IPS-18a (cell line): Measurements from ENCODE around the gene PRSS33.

ENCODE experiments used
- H3K27ac ChIP-seq: one replicate; pipeline ENCODE4 v1.5.1; 2013; ENCODE audit warnings: low read length
- H3K27me3 ChIP-seq: one replicate; pipeline ENCODE4 v1.6.1; 2013; ENCODE audit warnings: mild to moderate bottlenecking, low read length; ENCODE audit not compliant: control insufficient read depth, insufficient read depth
- H3K36me3 ChIP-seq: one replicate; pipeline ENCODE4 v1.6.1; 2013; ENCODE audit warnings: low read depth, low read length; ENCODE audit not compliant: control insufficient read depth
- H3K4me1 ChIP-seq: one replicate; pipeline ENCODE4 v1.6.1; 2013; ENCODE audit warnings: low read depth, low read length; ENCODE audit not compliant: control insufficient read depth
- H3K4me3 ChIP-seq: one replicate; pipeline ENCODE4 v1.5.1; 2013; ENCODE audit warnings: low read length
- H3K9ac ChIP-seq: one replicate; pipeline ENCODE4 v1.6.1; 2013; ENCODE audit warnings: mild to moderate bottlenecking, low read length, moderate library complexity
- H3K9me3 ChIP-seq: one replicate; pipeline ENCODE4 v1.6.1; 2013; ENCODE audit warnings: low read depth, low read length; ENCODE audit not compliant: control insufficient read depth

The PRSS33 gene

DNA sequence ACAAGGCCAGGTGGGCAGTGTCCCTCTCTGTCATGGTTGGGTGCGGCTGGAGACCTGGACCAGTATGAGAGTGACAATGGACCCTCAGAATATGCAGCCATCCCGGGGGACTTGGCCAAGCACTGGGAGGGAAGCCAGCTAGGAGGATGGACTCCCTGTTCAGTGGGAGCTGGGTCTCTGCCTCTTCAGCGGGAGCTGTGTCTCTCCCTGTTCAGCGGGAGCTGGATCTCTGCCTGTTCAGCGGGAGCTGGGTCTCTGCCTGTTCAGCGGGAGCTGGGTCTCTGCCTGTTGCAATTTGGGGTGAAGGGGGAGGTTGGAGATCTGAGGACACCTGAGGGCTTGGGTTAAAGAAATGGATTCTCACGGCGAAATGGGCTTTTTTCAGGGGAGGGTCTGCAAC is 3.8 kb upstream of the PRSS33 start:
- Histone ChIP-seq H3K36me3 (no peaks in the 10 kb centered on the region), H3K27ac (no peak overlapping the region), H3K9me3 (no peaks in the 10 kb centered on the region), H3K27me3 (no peaks in the 10 kb centered on the region), H3K4me1 (no peaks in the 10 kb centered on the region), H3K4me3 (no peak overlapping the region), H3K9ac (no peak overlapping the region)

DNA sequence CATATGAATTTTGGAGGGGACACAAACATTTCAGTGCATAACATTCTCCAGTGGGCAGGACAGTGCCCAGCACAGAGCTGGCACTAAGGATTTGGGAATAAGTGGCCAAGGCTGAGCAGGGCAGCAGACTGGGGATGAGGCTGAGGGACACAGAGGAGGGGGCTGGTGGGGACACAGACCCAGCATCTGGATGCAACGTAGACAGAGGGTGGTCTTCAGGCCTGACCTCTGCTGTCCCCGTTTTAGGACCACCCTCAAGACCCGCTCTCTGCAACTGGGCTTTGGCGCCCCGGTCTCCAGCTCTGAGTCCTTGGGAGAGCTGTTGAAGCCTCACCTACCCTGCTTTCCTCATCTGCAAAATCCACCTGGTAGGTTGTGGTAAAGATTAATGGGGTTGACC is 3.3 kb upstream of the PRSS33 start:
- Histone ChIP-seq H3K9ac (no peak overlapping the region), H3K27me3 (no peaks in the 10 kb centered on the region), H3K4me3 (no peak overlapping the region)

GRCh38 chr16:2787961-2788360 is 601 bp upstream of the PRSS33 start:
- Histone ChIP-seq H3K27me3 (no peaks in the 10 kb centered on the region), H3K36me3 (no peaks in the 10 kb centered on the region), H3K4me1 (no peaks in the 10 kb centered on the region), H3K27ac (no peak overlapping the region), H3K9me3 (no peaks in the 10 kb centered on the region), H3K9ac (no peak overlapping the region), H3K4me3 (no peak overlapping the region)

More for the DNA sequence above, 3.3 kb upstream of the PRSS33 start:
- Histone ChIP-seq H3K9me3 (no peaks in the 10 kb centered on the region), H3K36me3 (no peaks in the 10 kb centered on the region), H3K27ac (no peak overlapping the region), H3K4me1 (no peaks in the 10 kb centered on the region)

- H3K4me1 ChIP-seq = no peaks in the 10 kb centered on the region
- no peak overlapping the region for H3K4me3 ChIP-seq
- no peaks in the 10 kb centered on the region for H3K27me3 ChIP-seq
- H3K9ac ChIP-seq = no peak overlapping the region
- no peaks in the 10 kb centered on the region for H3K9me3 ChIP-seq
- no peak overlapping the region for H3K27ac ChIP-seq
- H3K36me3 ChIP-seq = no peaks in the 10 kb centered on the region
Measured at GRCh38 chr16:2786826-2787151, 571 bp downstream of the PRSS33 start.

DNA sequence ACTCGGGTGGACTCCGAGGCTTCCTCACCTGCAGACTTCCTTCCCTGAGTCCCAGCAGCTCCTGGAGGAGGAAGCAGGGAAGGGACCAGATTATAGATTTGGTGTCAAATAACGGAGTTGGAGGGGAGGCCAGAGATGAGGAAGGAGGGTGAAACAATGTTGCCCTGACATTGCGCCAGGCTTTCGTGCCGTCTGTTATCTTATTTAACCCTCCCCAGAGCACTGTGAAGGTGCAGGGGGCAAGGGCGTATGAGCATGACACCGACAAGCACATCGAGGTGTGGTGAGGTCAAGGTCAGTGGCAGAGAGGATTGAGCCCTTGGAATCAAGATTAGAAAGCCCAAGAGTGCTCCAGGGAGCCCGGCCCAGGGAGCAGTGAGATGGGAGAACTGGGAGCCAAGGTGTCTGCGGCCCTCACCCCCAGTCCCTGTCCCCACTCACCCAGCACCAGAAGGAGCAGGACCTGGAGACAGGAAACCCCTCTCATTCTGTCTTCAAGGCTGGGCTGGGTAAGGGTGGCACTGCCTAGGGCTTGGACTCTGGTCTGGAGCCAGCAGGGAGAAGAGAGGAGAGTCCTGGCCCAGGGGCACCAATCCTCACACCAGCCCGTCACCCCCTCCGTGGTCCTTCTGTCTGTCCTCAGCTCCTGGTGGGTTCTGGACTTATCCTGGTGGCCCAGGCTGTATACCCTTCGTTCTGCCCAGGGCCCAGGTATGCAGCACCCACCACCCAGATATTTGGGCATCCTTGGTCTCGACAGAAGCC is 1.1 kb downstream of the PRSS33 start:
- Histone ChIP-seq H3K4me1 (no peaks in the 10 kb centered on the region), H3K27ac (no peak overlapping the region), H3K9ac (no peak overlapping the region), H3K36me3 (no peaks in the 10 kb centered on the region), H3K27me3 (no peaks in the 10 kb centered on the region), H3K4me3 (no peak overlapping the region), H3K9me3 (no peaks in the 10 kb centered on the region)

GRCh38 chr16:2785101-2785991 is 2.0 kb downstream of the PRSS33 start:
- H3K4me3 ChIP-seq = no peak overlapping the region
- no peaks in the 10 kb centered on the region for H3K4me1 ChIP-seq
- H3K36me3 ChIP-seq = no peaks in the 10 kb centered on the region
- H3K9me3 ChIP-seq = no peaks in the 10 kb centered on the region
- H3K27me3 ChIP-seq = no peaks in the 10 kb centered on the region
- H3K27ac ChIP-seq = no peak overlapping the region
- no peak overlapping the region for H3K9ac ChIP-seq

DNA sequence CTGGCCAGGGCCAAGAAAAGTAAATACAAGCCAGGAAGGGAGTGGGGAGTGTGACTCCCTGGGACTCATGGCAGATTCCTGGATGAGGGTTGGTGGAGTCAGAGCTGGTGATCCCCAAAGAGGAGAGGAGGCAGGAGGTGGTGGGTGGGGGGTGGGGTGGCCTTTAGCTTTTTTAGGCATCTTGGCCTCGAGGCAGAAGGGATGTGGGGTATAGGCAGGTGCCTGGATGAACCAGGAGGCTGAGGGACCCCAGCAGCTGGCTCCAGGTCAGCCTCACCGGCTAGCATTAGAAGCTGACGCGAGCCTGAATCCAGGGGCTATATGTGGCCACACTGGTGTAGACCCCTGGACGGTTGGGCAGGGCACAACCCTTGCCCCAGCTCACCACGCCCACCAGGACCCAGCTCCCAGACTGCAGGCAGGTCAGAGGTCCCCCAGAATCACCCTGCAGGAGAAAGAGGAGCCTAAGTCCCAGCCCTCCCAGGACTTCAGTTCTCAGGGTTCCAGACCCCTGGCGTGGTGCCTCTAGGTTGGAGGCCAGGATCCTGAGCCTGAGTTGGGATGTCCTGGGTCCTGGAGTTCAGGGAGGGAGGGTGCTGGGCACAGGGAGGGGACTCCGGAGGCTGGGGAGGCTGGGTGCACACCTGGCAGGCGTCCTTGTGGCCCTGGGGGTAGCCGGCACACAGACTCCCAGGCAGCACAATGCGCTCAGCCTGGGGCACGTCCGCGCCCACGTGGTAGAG is 2.8 kb downstream of the PRSS33 start:
- no peaks in the 10 kb centered on the region for H3K36me3 ChIP-seq
- no peaks in the 10 kb centered on the region for H3K9me3 ChIP-seq
- no peak overlapping the region for H3K9ac ChIP-seq
- no peaks in the 10 kb centered on the region for H3K4me1 ChIP-seq
- H3K4me3 ChIP-seq = no peak overlapping the region
- H3K27ac ChIP-seq = no peak overlapping the region
- no peaks in the 10 kb centered on the region for H3K27me3 ChIP-seq

DNA sequence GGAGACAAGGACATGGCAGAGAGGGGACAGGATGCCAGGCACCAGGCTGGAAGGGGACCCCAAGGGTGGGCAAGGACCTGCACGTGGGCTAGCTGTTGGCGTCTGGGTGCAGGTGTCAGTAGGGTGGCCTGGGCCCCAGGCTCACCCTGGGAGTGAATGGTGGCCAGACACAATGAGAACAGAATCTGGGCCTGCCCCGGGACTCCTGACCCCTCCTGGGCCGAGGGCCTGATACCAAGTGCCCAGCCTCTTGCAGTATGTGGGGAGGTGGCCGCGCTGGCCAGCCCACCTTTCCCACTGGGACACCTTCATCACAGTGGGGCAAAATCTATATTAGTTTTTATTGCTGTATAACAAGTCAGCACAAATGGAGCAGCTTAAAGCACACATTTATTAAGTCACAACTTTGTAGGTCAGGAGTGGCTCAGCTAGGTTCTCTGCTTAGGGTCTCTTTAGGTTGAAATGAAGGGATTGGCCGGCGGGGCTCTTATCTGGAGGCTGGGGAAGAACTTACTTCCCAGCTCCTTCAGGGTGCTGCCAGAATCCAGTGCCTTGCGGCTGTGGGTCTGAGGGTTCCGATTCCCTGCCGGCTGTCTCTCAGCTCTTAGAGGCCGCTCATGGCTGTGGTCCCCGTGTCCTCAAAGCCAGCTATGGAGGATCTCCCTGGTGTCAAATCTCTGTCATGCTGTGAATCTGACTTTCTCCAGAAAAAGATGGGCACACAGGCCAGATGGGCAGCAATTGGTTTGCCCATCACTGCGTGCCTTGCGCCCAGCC is 3.6 kb downstream of the PRSS33 start:
- H3K27me3 ChIP-seq = no peaks in the 10 kb centered on the region
- no peak overlapping the region for H3K27ac ChIP-seq
- H3K9me3 ChIP-seq = no peaks in the 10 kb centered on the region
- H3K4me1 ChIP-seq = no peaks in the 10 kb centered on the region
- no peaks in the 10 kb centered on the region for H3K36me3 ChIP-seq
- H3K4me3 ChIP-seq = no peak overlapping the region
- H3K9ac ChIP-seq = no peak overlapping the region

DNA sequence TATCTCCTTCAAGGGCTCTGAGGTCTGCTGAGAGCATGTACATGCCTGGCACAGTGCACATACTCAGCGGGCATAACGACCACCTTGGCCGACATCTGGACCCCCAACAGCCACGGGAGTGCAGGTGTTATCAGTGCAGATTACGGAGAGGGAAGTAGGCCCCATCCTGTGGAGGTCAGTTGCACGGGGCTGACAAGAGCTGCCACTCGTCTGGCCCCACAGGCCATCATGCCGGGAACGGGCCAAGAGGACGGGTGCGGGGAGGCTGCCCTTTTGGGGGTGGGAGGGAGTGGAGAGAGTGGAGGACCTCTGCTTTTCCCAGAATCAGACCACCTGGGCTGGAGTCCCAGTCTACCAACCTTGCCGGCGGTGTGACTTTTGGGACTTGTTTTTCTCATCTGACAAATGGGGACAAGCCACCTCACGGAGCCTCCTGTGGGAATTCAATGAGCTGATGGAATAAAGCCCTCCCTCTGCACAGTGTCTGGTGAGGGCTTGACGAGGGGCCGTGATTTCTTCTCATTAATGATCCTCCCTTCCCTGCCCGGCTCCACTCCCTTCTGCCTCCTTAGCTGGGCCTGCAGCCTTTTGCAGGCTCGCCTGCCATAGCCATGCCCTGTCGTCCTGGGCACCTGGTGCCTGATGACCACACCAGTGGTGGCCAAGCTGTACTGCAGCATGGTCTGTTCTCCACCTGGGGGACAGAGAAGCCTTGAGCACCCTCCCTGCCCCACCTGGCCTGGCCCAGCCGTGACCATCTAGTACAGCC is 4.6 kb downstream of the PRSS33 start:
- H3K4me3 ChIP-seq = no peak overlapping the region
- no peaks in the 10 kb centered on the region for H3K27me3 ChIP-seq
- no peaks in the 10 kb centered on the region for H3K9me3 ChIP-seq
- peaks cover 5% of the 10 kb centered on the region for H3K4me1 ChIP-seq
- no peaks in the 10 kb centered on the region for H3K36me3 ChIP-seq
- no peak overlapping the region for H3K27ac ChIP-seq
- H3K9ac ChIP-seq = no peak overlapping the region

DNA sequence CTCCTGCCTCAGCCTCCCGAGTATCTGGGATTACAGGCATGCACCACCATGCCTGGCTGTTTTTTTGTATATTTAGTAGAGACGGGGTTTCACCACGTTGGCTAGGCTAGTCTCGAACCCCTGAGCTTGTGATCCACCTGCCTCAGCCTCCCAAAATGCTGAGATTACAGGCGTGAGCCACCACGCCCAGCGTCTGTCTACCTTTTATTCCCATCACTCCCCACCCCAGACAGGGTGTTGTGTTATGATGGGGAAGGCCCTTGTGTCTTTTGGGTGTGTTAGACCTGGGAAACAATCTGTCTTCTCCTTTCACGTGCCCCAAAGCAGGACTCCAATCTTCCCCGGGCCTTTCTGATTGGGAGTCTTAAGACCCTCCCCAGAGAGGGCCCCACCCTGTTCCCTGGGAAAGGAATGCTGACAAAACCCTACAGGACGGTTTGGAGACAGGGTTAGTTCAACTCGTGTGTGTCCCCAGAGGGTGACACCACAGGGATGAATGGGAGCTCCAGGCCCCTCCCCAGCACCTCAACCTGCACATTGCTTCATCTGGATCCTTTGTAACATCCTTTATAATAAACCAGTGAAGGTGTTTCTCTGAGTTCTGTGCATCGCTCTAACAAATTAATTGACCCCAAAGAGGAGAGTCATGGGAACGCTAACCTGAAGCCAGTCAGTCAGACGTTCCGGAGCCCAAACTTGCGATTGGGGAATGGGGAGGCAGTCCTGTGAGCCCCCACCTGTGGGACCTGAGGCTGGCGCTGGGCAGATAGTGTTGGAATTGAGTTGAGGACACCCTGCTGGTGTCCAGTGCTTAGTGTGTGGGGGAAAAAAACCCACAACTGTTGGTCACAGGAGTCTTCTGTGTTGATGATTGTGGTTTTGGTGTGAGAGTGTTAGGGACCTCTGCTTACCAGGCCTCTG is 7.1 kb downstream of the PRSS33 start:
- Histone ChIP-seq H3K9ac (no peak overlapping the region), H3K27ac (no peak overlapping the region), H3K27me3 (no peaks in the 10 kb centered on the region), H3K36me3 (peaks cover 4% of the 10 kb centered on the region), H3K4me3 (no peak overlapping the region), H3K9me3 (no peaks in the 10 kb centered on the region), H3K4me1 (peaks cover 5% of the 10 kb centered on the region)
